PC-9 (cell line): Measurements from ENCODE around the gene TRPM7. TPM values are rescaled to one million over a fixed set of nuclear protein-coding genes. Genes with fewer than 3 reads are reported as not detected.

Experiments
- BruUV-seq: library from RNA; stranded (reverse); fragments of 400-500 nt; replicated peaks from 2 replicates; lab custom pipeline; 2021; lab: Mats Ljungman, UMichigan
- CTCF ChIA-PET: fragments of 300-600 bp; sonication (Branson Sonifier 250); formaldehyde crosslinking; loops from one replicate; lab custom pipeline; 2022; ENCODE audit warnings: antibody characterized with exemption; lab: Charles Lee
- POLR2A ChIA-PET: fragments of 300-600 bp; sonication (Branson Sonifier 250); formaldehyde crosslinking; loops from one replicate; lab custom pipeline; 2022; ENCODE audit warnings: antibody characterized with exemption; ENCODE audit not compliant: unreplicated experiment; lab: Charles Lee
- DNase-seq, 2 experiments: peaks; one replicate each; pipeline versions ENCODE4 v3.0.0 to v3.0.0-alpha.2; 2015 to 2022; ENCODE audit warnings: mixed read lengths in 1 of 2
- H2AFZ ChIP-seq: fragments of 200-600 bp; sonication (generic); 2 replicates; pipeline ENCODE4 v1.8.1; 2017; ENCODE audit warnings: antibody characterized with exemption
- H3F3A ChIP-seq: fragments of 200-600 bp; sonication (generic); 2 replicates; pipeline ENCODE4 v1.8.1; 2017; ENCODE audit warnings: antibody characterized with exemption, mild to moderate bottlenecking, low read depth; ENCODE audit not compliant: insufficient read depth
- H3K27ac ChIP-seq: fragments of 200-600 bp; sonication (generic); 2 replicates; pipeline ENCODE4 v1.6.1; 2016; ENCODE audit warnings: mixed run types
- H3K27me3 ChIP-seq: fragments of 200-600 bp; sonication (generic); 2 replicates; pipeline ENCODE4 v1.6.1; 2016; ENCODE audit warnings: low read depth, mixed run types; ENCODE audit not compliant: insufficient read depth
- H3K36me3 ChIP-seq: fragments of 200-600 bp; sonication (generic); 2 replicates; pipeline ENCODE4 v1.6.1; 2016; ENCODE audit warnings: low read depth, mixed run types
- H3K4me1 ChIP-seq: fragments of 200-600 bp; sonication (generic); replicated peaks from 2 replicates; pipeline ENCODE4 v1.6.1; 2016; ENCODE audit warnings: mixed run types; ENCODE audit not compliant: insufficient read depth
- H3K4me2 ChIP-seq: fragments of 200-600 bp; sonication (generic); 2 replicates; pipeline ENCODE4 v1.6.1; 2017; ENCODE audit warnings: mixed run types
- H3K4me3 ChIP-seq: fragments of 200-600 bp; sonication (generic); 2 replicates; pipeline ENCODE4 v1.6.1; 2016; ENCODE audit warnings: mixed run types
- H3K79me2 ChIP-seq: fragments of 200-600 bp; sonication (generic); 2 replicates; pipeline ENCODE4 v1.6.1; 2017; ENCODE audit warnings: low read depth, mixed run types
- H3K9me2 ChIP-seq: fragments of 200-600 bp; sonication (generic); 2 replicates; pipeline ENCODE4 v1.8.1; 2017; ENCODE audit warnings: mild to moderate bottlenecking; ENCODE audit not compliant: insufficient read depth
- H3K9me3 ChIP-seq: fragments of 200-600 bp; sonication (generic); 2 replicates; pipeline ENCODE4 v1.8.1; 2016; ENCODE audit warnings: low read depth; ENCODE audit not compliant: insufficient read depth
- H4K20me1 ChIP-seq: fragments of 200-600 bp; sonication (generic); 2 replicates; pipeline ENCODE4 v1.8.1; 2017; ENCODE audit not compliant: insufficient read depth
- CTCF ChIP-seq: fragments of 200-600 bp; sonication (generic); conservative IDR thresholded peaks from 2 replicates; pipeline ENCODE4 v1.6.1; 2017; ENCODE audit warnings: mixed run types, antibody characterized with exemption, mild to moderate bottlenecking, moderate library complexity
- EZH2 ChIP-seq: fragments of 200-600 bp; sonication (generic); IDR thresholded peaks from 2 replicates; pipeline ENCODE4 v1.8.0; 2017; ENCODE audit warnings: antibody characterized with exemption, low read depth
- intact Hi-C: fragments of 100-400 bp; cut with micrococcal nuclease; formaldehyde crosslinking; loops from one replicate; pipeline ENCODE4 v1.10.0; 2022; ENCODE audit not compliant: unreplicated experiment
- total RNA-seq: library from RNA; stranded (reverse); gene quantifications from 2 replicates; pipeline ENCODE4 v1.2.3, GENCODE V29; 2021

Gene TRPM7
- total RNA-seq, 1 experiment from 2014 or later = 40.3 TPM

GRCh38 chr15:50726315-50726714 is 39.7 kb upstream of the TRPM7 start:
- Histone ChIP-seq H3K4me1 (no peaks in the 10 kb centered on the region), H3K4me3 (no peak overlapping the region), H3K9me2 (no peaks in the 10 kb centered on the region), H3F3A (no peaks in the 10 kb centered on the region), H4K20me1 (no peaks in the 10 kb centered on the region), H3K79me2 (no peaks in the 10 kb centered on the region), H2AFZ (no peak overlapping the region), H3K27ac (no peak overlapping the region), H3K27me3 (no peaks in the 10 kb centered on the region), H3K4me2 (no peak overlapping the region), H3K36me3 (no peaks in the 10 kb centered on the region), H3K9me3 (no peaks in the 10 kb centered on the region)
- DNase-seq = no peak
- BruUV-seq = no TSS peak
- TF ChIP-seq EZH2 (no peak), CTCF (no peak)
- intact Hi-C loops = no loop called here
- ChIA-PET CTCF (no interaction called here), POLR2A (no interaction called here)

- no peaks in the 10 kb centered on the region for H3K27me3 ChIP-seq
- POLR2A ChIA-PET = no interaction called here
- no peaks in the 10 kb centered on the region for H3K36me3 ChIP-seq
These were observed 32.1 kb upstream of the TRPM7 start for GRCh38 chr15:50718700-50719125.

GRCh38 chr15:50712018-50712417 is 25.4 kb upstream of the TRPM7 start:
- Histone ChIP-seq H3K27ac (no peak overlapping the region), H3K4me2 (no peak overlapping the region), H3K4me3 (no peak overlapping the region), H2AFZ (no peak overlapping the region), H3K79me2 (no peaks in the 10 kb centered on the region), H3K27me3 (no peaks in the 10 kb centered on the region), H4K20me1 (no peaks in the 10 kb centered on the region), H3K36me3 (no peaks in the 10 kb centered on the region), H3F3A (no peaks in the 10 kb centered on the region), H3K9me2 (no peaks in the 10 kb centered on the region), H3K9me3 (no peaks in the 10 kb centered on the region), H3K4me1 (no peaks in the 10 kb centered on the region)
- CTCF ChIA-PET = no interaction called here
- TF ChIP-seq CTCF (no peak), EZH2 (no peak)
- POLR2A ChIA-PET = no interaction called here
- no TSS peak for BruUV-seq
- DNase-seq = no peak
- intact Hi-C loops = no loop called here

More at GRCh38 chr15:50718700-50719125, 32.1 kb upstream of the TRPM7 start:
- H3K9me3 ChIP-seq = no peaks in the 10 kb centered on the region
- H3K4me2 ChIP-seq = no peak overlapping the region
- no peak overlapping the region for H3K27ac ChIP-seq
- H3K79me2 ChIP-seq = no peaks in the 10 kb centered on the region
- no peak overlapping the region for H3K4me3 ChIP-seq
- intact Hi-C loops = no loop called here
- BruUV-seq = no TSS peak
- H4K20me1 ChIP-seq = no peaks in the 10 kb centered on the region
- TF ChIP-seq EZH2 = no peak
- no peak for TF ChIP-seq CTCF
- H2AFZ ChIP-seq = no peak overlapping the region
- no peak for DNase-seq
- no peaks in the 10 kb centered on the region for H3K9me2 ChIP-seq
- CTCF ChIA-PET = no interaction called here
- no peaks in the 10 kb centered on the region for H3F3A ChIP-seq
- no peaks in the 10 kb centered on the region for H3K4me1 ChIP-seq
